NK-92 (cell line): ENCODE results near the gene SMIM43.
"Not testable (repeated sequence)": the region's sequence is repeated elsewhere in the genome, so short reads cannot be mapped to it uniquely, and the experiment has no call there.

ENCODE experiments used
- DNase-seq: peaks from one replicate; lab custom pipeline; 2025; ENCODE audit not compliant: unreplicated experiment; lab: John Stamatoyannopoulos, UW

SMIM43 gene

DNA sequence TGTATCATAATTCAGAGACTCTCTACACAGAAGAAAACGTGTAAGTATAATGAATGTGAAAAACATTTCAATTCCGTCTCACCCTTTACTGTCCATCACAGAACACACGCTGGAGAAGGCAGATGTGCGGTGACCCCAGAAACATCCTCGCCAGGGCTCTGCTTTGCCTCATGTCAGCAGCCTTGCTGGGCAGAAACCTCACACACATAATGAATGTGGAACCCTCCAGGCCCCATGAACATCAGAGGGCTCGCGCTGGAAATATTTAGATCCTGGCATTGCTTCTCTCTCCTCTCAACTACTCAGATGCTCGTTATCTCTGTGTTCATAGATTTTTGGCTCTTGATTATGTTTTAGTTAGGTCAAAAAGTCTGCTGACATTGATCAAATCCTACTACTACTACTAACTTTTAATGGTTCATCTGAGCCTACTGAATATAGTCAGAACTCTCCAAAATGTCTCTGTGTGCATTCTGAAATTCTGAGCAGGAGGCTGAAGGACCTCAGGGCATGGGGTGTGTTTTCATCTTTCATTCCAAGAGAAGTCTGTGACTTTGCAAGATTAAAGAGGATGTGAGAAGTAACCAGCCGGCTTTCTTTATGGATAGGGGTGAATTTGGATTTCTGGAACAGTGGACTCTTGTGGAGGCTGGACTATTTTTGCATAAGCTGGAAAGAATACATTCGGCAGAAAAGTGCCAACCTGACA lies 27.0 kb downstream of the SMIM43 start:
- no peak for DNase-seq

DNA sequence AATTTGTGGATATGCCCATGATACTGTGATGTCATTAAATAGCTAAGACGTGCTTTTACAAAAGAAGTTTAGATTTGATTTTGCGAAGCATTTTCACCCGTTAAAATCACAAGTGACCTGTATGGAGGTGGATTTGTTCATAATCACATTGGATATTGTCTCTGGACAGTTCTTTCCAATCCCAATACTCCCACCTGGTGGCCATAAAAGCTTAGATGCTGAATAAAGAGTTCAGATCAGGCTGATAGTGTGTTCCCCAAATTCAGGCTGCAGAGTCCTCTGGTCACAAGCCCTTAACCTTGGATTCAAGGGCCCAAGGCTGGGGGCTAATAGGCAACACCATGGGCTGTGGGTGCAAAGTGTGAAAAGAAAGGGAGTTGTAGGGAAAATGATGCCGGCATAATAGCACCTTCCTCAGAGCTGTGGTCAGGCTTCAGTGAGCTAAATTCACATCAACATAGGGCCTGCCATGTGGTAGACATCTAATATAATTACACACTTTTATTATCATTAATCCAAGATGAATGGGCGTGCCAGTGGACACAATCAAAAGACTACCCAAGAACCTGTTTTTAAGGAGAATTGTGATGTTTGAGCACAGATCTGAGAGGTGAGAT lies 28.1 kb downstream of the SMIM43 start:
- DNase-seq, result no peak

DNA sequence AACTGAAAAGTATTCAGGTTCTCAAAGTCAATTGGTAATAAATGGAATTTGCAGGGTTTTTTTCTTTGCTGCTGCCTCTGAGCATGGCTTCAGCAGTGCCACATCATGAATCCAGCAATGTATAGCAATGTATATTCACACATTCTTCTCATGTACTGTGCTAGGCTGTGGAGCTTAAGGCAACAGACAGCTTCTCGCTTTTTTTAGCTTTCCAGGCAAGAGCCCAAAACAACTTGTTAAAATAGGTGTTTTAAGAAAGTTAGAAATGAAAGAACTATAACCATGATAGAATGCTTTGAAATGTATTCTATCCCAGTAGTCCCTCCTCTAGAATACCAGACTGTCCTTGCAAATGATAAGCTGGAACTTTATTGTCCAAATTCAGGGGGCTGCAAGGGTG lies 30.4 kb downstream of the SMIM43 start:
- no peak for DNase-seq

DNA sequence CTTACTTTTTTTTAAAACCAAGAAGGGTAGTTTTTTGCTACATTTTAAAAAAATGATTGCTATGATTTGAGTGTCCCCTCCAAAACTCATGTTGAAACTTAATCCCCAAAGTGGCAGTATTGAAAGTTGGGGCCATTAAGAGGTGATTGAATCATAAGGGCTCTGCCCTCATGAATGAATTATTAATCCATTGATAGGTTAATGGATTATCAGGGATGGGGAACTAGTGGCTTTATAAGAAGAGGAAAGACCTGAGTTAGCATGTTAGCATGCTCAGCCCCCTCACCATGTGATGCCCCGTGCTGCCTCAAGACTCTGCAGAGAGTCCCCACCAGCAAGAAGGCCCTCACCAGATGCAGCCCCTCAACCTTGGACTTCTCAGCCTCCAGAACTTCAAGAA lies 31.0 kb downstream of the SMIM43 start:
- no peak for DNase-seq

DNA sequence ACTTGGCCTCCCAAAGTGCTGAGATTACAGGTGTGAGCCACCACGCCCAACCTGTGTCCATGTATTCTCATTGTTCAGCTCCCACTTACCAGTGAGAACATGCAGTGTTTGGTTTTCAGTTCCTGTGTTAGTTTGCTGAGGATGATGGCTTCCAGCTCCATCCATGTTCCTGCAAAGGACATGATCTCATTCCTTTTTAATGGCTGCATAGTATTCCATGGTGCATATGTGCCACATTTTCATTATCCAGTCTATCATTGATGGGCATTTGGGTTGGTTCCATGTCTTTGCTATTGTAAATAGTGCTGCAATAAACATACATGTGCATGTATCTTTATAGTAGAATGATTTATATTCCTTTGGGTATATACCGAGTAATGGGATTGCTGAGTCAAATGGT lies 35.2 kb downstream of the SMIM43 start:
- not testable (repeated sequence) for DNase-seq

DNA sequence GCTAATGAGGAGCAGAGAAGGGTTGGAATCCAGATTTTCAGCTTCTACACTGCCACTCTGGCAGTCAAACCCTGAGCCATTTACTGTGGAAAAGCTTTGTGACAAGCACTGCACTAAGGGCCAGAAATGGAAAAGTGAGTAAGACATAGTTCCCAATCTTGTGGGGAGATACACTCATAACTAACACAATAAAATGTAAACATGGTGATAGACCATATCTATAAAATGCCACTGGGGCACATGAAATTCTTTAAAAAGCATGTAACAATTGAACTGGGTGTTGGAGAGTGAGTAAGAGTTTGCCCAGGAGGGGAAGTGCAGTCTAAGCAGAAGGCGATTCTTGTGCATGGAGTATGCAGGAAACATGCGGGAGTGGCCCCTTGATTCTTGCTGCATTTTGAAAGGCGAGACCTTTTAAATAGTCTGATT lies 36.2 kb downstream of the SMIM43 start:
- no peak for DNase-seq

DNA sequence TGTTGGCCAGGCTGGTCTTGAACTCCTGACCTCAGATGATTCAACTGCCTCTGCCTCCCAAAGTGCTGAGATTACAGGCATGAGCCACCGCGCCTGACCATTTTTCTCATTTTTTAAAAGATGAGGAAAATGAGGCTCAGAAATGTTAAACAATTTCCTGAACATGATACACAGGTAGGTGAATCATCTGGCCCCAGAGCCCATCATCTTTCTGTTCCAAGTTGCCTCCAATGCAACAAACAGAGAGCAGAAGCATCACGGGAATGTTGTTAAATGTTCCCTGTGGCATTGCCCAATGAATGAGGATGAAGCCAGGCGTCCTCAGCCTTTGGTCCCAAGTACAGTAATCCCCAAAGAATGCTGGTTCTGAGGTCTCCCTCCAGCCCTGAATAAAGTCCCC lies 36.9 kb downstream of the SMIM43 start:
- DNase-seq, result no peak

DNA sequence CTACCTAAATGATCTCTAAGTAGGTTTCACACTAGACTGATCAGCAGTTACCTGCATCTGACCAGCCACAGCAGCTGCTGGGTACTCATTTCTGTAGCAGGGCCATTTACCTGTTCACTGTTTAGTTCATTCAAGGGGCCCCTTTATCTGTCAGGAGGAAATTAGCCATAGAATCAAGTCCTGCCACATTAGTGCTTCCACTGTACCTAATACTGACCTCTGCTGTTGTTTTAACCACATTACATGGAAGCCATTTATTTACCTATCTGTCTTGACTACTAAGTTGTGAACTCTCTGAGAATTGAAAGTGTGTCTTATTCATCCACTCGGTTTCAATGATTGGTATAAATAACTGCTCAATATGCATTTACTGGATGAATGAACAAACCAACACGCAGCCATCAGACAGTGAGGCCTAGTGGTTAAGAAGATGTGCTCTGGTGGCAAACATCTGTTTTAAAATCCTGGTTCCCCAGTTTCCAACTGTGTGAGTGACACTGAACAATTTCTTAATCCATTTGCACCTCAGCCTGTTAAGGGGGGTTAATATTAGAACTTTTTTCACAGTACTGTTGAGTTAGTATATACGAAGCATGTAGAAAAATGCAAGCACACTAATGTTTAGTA lies 38.2 kb downstream of the SMIM43 start:
- DNase-seq, result no peak

DNA sequence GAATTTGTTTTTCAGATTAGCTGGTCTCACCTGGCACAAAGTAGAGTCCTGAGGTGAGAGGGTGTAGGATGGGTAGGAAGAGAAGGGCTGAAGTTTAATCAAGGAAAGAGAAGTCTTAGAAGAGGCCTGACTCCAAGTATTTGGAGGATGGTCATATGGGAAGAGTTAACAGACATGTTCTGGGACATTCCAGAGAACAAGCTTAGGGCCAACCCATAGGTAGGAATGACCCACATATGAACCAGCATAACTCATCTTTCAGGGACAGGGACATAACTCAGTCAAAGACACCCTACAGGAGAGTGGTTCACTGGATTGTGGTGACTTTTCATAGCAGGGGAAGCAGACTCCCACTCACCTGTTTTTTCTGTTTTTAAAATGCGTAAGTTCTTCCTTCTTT lies 40.3 kb downstream of the SMIM43 start:
- no peak for DNase-seq

DNA sequence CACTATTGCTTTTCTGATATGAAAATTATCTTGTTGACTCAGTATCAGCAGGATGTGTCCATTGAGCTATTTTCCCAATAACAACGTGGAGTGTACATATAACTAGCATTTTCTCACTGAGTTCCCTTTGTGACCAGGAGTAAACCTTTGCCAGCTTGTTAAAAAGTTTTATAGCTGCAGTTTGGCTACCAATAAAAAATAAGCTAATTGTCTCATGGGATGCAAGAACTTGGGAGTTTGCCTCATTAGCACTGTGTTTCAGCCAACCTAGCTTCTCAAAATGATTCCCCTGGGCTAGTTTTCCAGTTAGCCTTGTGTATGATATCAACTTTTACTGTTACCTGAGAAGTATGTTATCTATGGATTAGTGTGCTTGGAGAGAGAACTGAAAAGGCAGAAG lies 43.3 kb downstream of the SMIM43 start:
- no peak for DNase-seq

DNA sequence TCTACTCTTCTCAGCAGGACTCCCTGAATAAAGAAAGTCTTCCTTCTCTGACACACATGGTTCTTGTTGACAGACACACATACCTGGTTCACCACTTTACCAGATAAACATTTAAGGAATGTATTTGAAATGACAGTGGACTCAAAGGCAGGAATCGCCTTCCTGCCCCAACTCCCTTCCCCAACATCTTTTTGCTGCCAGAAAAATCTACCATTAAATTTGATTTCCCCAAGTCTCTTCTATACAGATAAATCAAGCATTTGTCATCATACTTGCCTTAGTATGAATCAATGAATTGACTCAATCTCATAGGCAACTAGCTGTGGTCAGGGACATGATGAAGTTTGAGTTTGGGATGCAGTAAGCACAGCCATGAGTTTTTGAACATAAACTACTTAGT lies 44.9 kb downstream of the SMIM43 start:
- no peak for DNase-seq

DNA sequence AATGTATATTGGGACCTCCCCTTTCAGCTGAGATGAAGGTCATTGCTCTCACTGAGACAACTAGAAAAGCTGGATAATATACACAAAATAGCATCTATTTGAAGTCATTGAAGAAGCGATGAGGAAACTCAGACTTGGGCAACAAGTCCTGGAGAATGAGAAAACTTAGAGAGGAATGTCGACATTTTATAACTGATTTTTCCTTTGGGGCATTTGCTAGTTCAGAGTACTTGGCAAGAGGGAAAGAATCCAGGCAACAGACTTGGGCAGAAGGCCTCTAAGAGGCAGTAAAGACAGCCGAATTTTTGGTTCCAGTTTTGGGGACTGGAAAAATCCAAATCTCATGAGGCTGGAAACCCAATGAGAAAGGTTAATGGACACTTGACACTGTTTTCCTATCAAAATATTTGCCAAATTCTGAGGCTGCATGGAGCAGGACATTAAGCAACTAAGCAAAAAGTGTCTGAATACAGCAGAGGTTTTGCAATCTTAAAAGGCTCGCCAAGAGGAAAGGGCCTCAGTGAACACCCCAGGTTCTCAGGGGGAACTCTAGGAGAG lies 47.2 kb downstream of the SMIM43 start:
- no peak for DNase-seq

DNA sequence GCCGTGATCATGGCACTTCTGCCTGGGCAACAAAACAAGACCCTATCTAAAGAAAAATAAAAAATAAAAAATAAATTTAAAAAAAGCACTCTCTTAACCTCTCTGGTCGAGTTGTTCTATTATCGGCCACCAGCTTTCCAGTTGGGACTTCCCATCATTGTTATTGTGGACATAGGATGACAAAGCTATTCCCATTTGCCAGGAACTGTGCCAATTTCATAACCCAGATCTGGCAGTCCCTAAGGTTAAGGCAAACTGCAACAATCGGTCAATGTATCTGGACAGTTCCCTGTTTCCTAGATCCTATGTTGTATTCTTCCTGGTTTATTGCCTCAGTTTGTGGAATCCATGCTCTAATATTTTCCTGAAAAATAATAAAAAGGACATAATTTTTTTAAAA lies 50.4 kb downstream of the SMIM43 start:
- no peak for DNase-seq

DNA sequence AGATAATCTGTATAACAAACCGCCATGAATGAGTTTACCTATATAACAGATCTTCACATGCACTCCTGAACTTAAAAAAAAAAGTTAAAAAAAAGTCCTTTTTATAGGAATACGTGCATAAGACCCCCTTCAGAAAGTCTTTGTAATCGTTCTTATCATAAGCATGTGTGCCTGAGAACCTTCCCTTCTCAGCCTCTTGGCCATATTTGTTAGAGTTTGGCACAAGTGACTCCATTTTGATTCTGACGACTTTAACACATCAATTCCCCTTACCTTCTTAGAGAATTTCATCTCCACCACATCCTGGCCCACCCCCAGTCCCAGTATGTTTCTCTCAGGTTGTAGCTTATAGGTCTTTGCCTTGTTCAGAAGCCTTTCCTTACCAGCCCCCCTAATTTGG lies 52.2 kb downstream of the SMIM43 start:
- no peak for DNase-seq

DNA sequence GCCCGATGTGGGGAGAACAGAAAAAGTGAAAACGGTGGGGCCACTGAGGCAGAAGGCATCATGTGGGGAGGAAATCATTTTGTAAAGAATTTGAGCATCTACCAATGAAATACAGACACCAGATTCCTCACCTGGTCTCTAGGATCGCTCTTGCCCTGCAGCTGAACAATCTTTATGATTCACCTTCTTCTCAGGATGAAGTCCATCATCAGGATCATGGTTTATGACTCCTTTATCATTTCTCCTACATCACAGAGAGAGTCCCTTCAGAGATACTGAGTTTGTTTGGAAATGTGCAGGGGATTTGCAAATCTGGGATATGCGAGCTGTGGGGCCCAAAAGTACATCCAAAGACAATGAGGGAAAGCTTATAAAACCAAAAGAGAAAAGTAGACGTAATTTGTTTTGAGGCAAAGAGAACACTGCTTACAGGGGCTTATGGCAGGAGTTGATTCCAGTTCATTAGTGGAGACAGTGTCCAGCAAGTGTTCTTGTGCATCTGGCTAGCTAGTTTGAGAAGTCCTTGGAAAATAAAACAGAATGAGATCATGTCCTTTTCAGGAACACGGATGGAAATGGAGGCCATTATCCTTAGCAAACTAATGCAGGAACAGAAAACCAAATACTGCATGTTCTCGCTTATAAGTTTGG lies 52.8 kb downstream of the SMIM43 start:
- no peak for DNase-seq

DNA sequence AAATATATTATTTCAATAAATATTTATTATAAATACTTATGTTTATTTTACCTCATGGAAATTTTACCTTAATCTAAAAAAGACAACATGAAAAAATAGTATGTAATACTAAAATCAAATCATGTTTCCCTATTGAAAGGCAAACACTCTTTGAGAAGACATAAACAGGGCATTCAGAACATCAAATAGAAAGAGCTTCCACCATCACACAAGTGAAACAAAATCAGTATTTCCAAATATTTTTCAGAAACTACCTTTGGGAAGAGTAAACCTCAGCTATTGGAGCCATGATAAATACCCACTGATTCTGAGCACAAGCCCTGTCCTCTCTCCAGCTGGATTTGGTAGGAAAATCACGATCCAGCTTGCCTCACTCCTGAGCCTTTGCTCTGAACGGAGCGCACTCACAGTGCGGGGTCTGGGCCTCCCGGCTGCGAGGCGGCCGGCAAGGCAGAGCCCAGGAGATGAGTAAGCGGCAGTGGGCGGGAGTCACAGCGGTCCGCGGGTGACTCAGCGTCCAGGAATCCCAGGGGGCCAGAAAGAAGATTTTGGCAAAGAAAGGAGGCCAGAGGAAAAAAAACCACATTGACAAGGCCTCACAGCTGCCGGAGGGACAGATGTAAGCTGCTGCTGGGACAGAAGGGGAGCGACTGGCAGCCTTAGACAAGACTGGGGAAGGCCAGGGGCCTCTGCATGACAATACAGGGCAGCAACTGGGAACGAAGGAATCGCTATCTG lies 53.5 kb downstream of the SMIM43 start:
- no peak for DNase-seq

DNA sequence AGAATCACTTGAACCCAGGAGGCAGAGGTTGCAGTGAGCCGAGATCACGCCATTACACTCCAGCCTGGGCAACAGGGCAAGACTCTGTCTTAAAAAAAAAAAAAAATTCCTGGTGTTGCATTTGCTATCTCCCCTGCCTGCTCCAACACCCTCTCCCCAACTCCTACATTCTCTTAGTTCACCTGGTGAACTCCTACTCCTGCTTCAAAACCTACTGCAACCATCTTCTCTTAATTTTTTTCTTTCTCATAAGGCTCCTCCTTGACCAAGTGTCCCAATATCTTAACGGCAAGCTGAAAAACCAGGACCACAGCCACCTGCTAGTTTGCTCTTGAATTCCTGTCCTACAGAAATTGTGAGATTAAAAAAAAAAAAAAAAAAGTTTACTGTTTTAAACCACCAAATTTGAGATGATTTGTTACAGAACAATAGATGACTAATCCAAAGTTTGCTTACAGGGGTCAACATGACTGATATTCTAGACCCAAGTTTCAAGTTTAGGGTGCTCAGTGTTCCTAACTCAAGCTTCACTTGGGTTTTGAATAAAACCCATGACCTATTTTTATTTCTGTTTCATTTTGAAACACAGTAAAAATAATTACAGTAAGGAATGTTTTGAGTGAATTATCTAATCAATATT lies 55.1 kb downstream of the SMIM43 start:
- DNase-seq, result no peak
